ENCODE data around the gene CRYBG1.

- TF ChIP-seq CTCF (IDR thresholded peaks at IDR 0.05; ENCODE audit: poor library complexity) (no peak), EZH2phosphoT487 (IDR thresholded peaks at IDR 0.05; ENCODE audit: low read depth, severe bottlenecking, unreplicated experiment) (no peak), EZH2 (IDR thresholded peaks at IDR 0.05; ENCODE audit: borderline replicate concordance) (no peak)
Measured at GRCh38 chr6:106431972-106432371, 71.5 kb downstream of the CRYBG1 start.
